ENCODE measurements around the gene SHQ1.

SHQ1 gene

GRCh38 chr3:72860053-72860452 is 11.8 kb upstream of the SHQ1 start:
- no peak overlapping the region for H2BK120ac ChIP-seq (ENCODE audit: low read depth, low read length)
- no peak overlapping the region for H2BK15ac ChIP-seq (replicated peaks; ENCODE audit: low read depth)
- no peaks in the 10 kb centered on the region for H3K36me3 ChIP-seq (ENCODE audit: control insufficient read depth, insufficient read depth, low read length)
- no peak for DNase-seq
- no CpG with 5 or more reads among the region's 5 CpGs for WGBS (ENCODE audit: extremely low coverage, insufficient coverage, low lambda C conversion rate)
- H3K27me3 ChIP-seq (ENCODE audit: insufficient read depth, low read length, poor library complexity): no peaks in the 10 kb centered on the region
- H4K5ac ChIP-seq (ENCODE audit: low read length): no peak overlapping the region
- H3K27ac ChIP-seq (ENCODE audit: low read depth, low read length): no peak overlapping the region
- H3K18ac ChIP-seq (ENCODE audit: low read length): no peak overlapping the region
- H2BK5ac ChIP-seq (ENCODE audit: low read length): no peak overlapping the region
- no peak overlapping the region for H3K4me2 ChIP-seq (ENCODE audit: low read length)
- H3K56ac ChIP-seq (ENCODE audit: low read length): no peak overlapping the region
- H3K79me2 ChIP-seq (ENCODE audit: control insufficient read depth, insufficient read depth, low read length): no peaks in the 10 kb centered on the region
- no peak overlapping the region for H2AK5ac ChIP-seq (ENCODE audit: low read length)
- H3K23ac ChIP-seq (ENCODE audit: low read length): no peak overlapping the region
- H3K4me1 ChIP-seq (ENCODE audit: control insufficient read depth, low read depth, low read length): no peaks in the 10 kb centered on the region
- H3K4ac ChIP-seq (ENCODE audit: low read depth, low read length): no peak overlapping the region
- H3K79me1 ChIP-seq (ENCODE audit: low read length): no peaks in the 10 kb centered on the region
- H3K4me3 ChIP-seq (ENCODE audit: low read length): no peak overlapping the region
- H3K9ac ChIP-seq (ENCODE audit: low read length): no peak overlapping the region
- no peak overlapping the region for H4K8ac ChIP-seq (ENCODE audit: low read depth, low read length)

GRCh38 chr3:72855001-72855400 is 6.8 kb upstream of the SHQ1 start:
- H4K8ac ChIP-seq (ENCODE audit: low read depth, low read length): no peak overlapping the region
- H2BK15ac ChIP-seq (replicated peaks; ENCODE audit: low read depth): no peak overlapping the region
- no CpG with 5 or more reads among the region's 7 CpGs for WGBS (ENCODE audit: extremely low coverage, insufficient coverage, low lambda C conversion rate)
- H3K36me3 ChIP-seq (ENCODE audit: control insufficient read depth, insufficient read depth, low read length): no peaks in the 10 kb centered on the region
- no peak overlapping the region for H2BK120ac ChIP-seq (ENCODE audit: low read depth, low read length)
- H2BK5ac ChIP-seq (ENCODE audit: low read length): no peak overlapping the region
- no peak for DNase-seq
- no peak overlapping the region for H3K18ac ChIP-seq (ENCODE audit: low read length)
- no peak overlapping the region for H3K4me3 ChIP-seq (ENCODE audit: low read length)
- H3K4ac ChIP-seq (ENCODE audit: low read depth, low read length): no peak overlapping the region
- no peak overlapping the region for H3K56ac ChIP-seq (ENCODE audit: low read length)
- no peaks in the 10 kb centered on the region for H3K79me2 ChIP-seq (ENCODE audit: control insufficient read depth, insufficient read depth, low read length)
- H3K4me1 ChIP-seq (ENCODE audit: control insufficient read depth, low read depth, low read length): no peaks in the 10 kb centered on the region
- H3K27me3 ChIP-seq (ENCODE audit: insufficient read depth, low read length, poor library complexity): no peaks in the 10 kb centered on the region
- no peak overlapping the region for H2AK5ac ChIP-seq (ENCODE audit: low read length)
- H3K9ac ChIP-seq (ENCODE audit: low read length): no peak overlapping the region
- no peaks in the 10 kb centered on the region for H3K79me1 ChIP-seq (ENCODE audit: low read length)
- H3K23ac ChIP-seq (ENCODE audit: low read length): no peak overlapping the region
- no peak overlapping the region for H3K27ac ChIP-seq (ENCODE audit: low read depth, low read length)
- H3K4me2 ChIP-seq (ENCODE audit: low read length): no peak overlapping the region
- H4K5ac ChIP-seq (ENCODE audit: low read length): no peak overlapping the region

GRCh38 chr3:72848703-72849081 is 447 bp upstream of the SHQ1 start:
- Histone ChIP-seq H3K4me3 (ENCODE audit: low read length) (peak overlapping the region; percentile 19), H3K36me3 (ENCODE audit: control insufficient read depth, insufficient read depth, low read length) (no peaks in the 10 kb centered on the region), H2BK120ac (ENCODE audit: low read depth, low read length) (no peak overlapping the region), H4K5ac (ENCODE audit: low read length) (no peak overlapping the region), H3K9ac (ENCODE audit: low read length) (peak overlapping the region; percentile 32), H3K27me3 (ENCODE audit: insufficient read depth, low read length, poor library complexity) (no peaks in the 10 kb centered on the region), H4K8ac (ENCODE audit: low read depth, low read length) (no peak overlapping the region), H3K4ac (ENCODE audit: low read depth, low read length) (no peak overlapping the region), H2BK5ac (ENCODE audit: low read length) (no peak overlapping the region), H3K23ac (ENCODE audit: low read length) (no peak overlapping the region), H3K27ac (ENCODE audit: low read depth, low read length) (no peak overlapping the region), H3K4me2 (ENCODE audit: low read length) (peak overlapping the region; percentile 68), H3K79me1 (ENCODE audit: low read length) (peaks cover 4% of the 10 kb centered on the region), H2AK5ac (ENCODE audit: low read length) (no peak overlapping the region), H2BK15ac (replicated peaks; ENCODE audit: low read depth) (no peak overlapping the region), H3K56ac (ENCODE audit: low read length) (peak overlapping the region; percentile 6), H3K79me2 (ENCODE audit: control insufficient read depth, insufficient read depth, low read length) (peaks cover 6% of the 10 kb centered on the region), H3K4me1 (ENCODE audit: control insufficient read depth, low read depth, low read length) (peaks cover 5% of the 10 kb centered on the region), H3K18ac (ENCODE audit: low read length) (no peak overlapping the region)
- no peak for DNase-seq
- WGBS (ENCODE audit: extremely low coverage, insufficient coverage, low lambda C conversion rate): no CpG with 5 or more reads among the region's 11 CpGs

GRCh38 chr3:72847282-72847681 is 963 bp downstream of the SHQ1 start:
- peaks cover 6% of the 10 kb centered on the region for H3K79me2 ChIP-seq (ENCODE audit: control insufficient read depth, insufficient read depth, low read length)
- no peak overlapping the region for H2BK120ac ChIP-seq (ENCODE audit: low read depth, low read length)
- no peaks in the 10 kb centered on the region for H3K36me3 ChIP-seq (ENCODE audit: control insufficient read depth, insufficient read depth, low read length)
- peak overlapping the region; percentile 75 for H3K9ac ChIP-seq (ENCODE audit: low read length)
- H4K8ac ChIP-seq (ENCODE audit: low read depth, low read length): no peak overlapping the region
- peaks cover 5% of the 10 kb centered on the region for H3K4me1 ChIP-seq (ENCODE audit: control insufficient read depth, low read depth, low read length)
- H3K4ac ChIP-seq (ENCODE audit: low read depth, low read length): no peak overlapping the region
- H4K5ac ChIP-seq (ENCODE audit: low read length): no peak overlapping the region
- no peak for DNase-seq
- H2BK15ac ChIP-seq (replicated peaks; ENCODE audit: low read depth): no peak overlapping the region
- no peak overlapping the region for H3K23ac ChIP-seq (ENCODE audit: low read length)
- H3K18ac ChIP-seq (ENCODE audit: low read length): no peak overlapping the region
- no peak overlapping the region for H3K27ac ChIP-seq (ENCODE audit: low read depth, low read length)
- peak overlapping the region; percentile 74 for H3K4me3 ChIP-seq (ENCODE audit: low read length)
- H3K4me2 ChIP-seq (ENCODE audit: low read length): peak overlapping the region; percentile 51
- no peak overlapping the region for H2AK5ac ChIP-seq (ENCODE audit: low read length)
- H3K79me1 ChIP-seq (ENCODE audit: low read length): peaks cover 4% of the 10 kb centered on the region
- no peak overlapping the region for H2BK5ac ChIP-seq (ENCODE audit: low read length)
- no CpG with 5 or more reads among the region's 6 CpGs for WGBS (ENCODE audit: extremely low coverage, insufficient coverage, low lambda C conversion rate)
- no peaks in the 10 kb centered on the region for H3K27me3 ChIP-seq (ENCODE audit: insufficient read depth, low read length, poor library complexity)
- peak overlapping the region; percentile 86 for H3K56ac ChIP-seq (ENCODE audit: low read length)

- Histone ChIP-seq H3K27ac (ENCODE audit: low read depth, low read length) (no peak overlapping the region), H3K4me3 (ENCODE audit: low read length) (no peak overlapping the region), H2BK120ac (ENCODE audit: low read depth, low read length) (no peak overlapping the region), H3K79me2 (ENCODE audit: control insufficient read depth, insufficient read depth, low read length) (peaks cover 6% of the 10 kb centered on the region), H3K4ac (ENCODE audit: low read depth, low read length) (no peak overlapping the region), H4K5ac (ENCODE audit: low read length) (no peak overlapping the region), H2BK15ac (replicated peaks; ENCODE audit: low read depth) (no peak overlapping the region), H3K23ac (ENCODE audit: low read length) (no peak overlapping the region), H4K8ac (ENCODE audit: low read depth, low read length) (no peak overlapping the region), H3K4me1 (ENCODE audit: control insufficient read depth, low read depth, low read length) (peaks cover 5% of the 10 kb centered on the region), H2BK5ac (ENCODE audit: low read length) (no peak overlapping the region), H2AK5ac (ENCODE audit: low read length) (no peak overlapping the region), H3K36me3 (ENCODE audit: control insufficient read depth, insufficient read depth, low read length) (peaks cover 2% of the 10 kb centered on the region), H3K79me1 (ENCODE audit: low read length) (peaks cover 4% of the 10 kb centered on the region), H3K9ac (ENCODE audit: low read length) (no peak overlapping the region), H3K56ac (ENCODE audit: low read length) (no peak overlapping the region), H3K4me2 (ENCODE audit: low read length) (no peak overlapping the region), H3K18ac (ENCODE audit: low read length) (no peak overlapping the region), H3K27me3 (ENCODE audit: insufficient read depth, low read length, poor library complexity) (no peaks in the 10 kb centered on the region)
- DNase-seq: no peak
- no CpG with 5 or more reads among the region's 10 CpGs for WGBS (ENCODE audit: extremely low coverage, insufficient coverage, low lambda C conversion rate)
Measured at GRCh38 chr3:72846166-72846565, 2.1 kb downstream of the SHQ1 start.

GRCh38 chr3:72844436-72844993 is 3.7 kb downstream of the SHQ1 start:
- Histone ChIP-seq H2AK5ac (ENCODE audit: low read length) (no peak overlapping the region), H3K27me3 (ENCODE audit: insufficient read depth, low read length, poor library complexity) (no peaks in the 10 kb centered on the region), H3K4ac (ENCODE audit: low read depth, low read length) (no peak overlapping the region), H4K5ac (ENCODE audit: low read length) (no peak overlapping the region), H2BK15ac (replicated peaks; ENCODE audit: low read depth) (no peak overlapping the region), H3K4me3 (ENCODE audit: low read length) (no peak overlapping the region), H3K36me3 (ENCODE audit: control insufficient read depth, insufficient read depth, low read length) (peaks cover 2% of the 10 kb centered on the region), H2BK5ac (ENCODE audit: low read length) (no peak overlapping the region), H3K18ac (ENCODE audit: low read length) (no peak overlapping the region), H3K79me1 (ENCODE audit: low read length) (peaks cover 4% of the 10 kb centered on the region), H3K23ac (ENCODE audit: low read length) (no peak overlapping the region), H3K79me2 (ENCODE audit: control insufficient read depth, insufficient read depth, low read length) (peaks cover 6% of the 10 kb centered on the region), H3K4me2 (ENCODE audit: low read length) (no peak overlapping the region), H3K56ac (ENCODE audit: low read length) (no peak overlapping the region), H3K4me1 (ENCODE audit: control insufficient read depth, low read depth, low read length) (peaks cover 5% of the 10 kb centered on the region), H2BK120ac (ENCODE audit: low read depth, low read length) (no peak overlapping the region), H3K9ac (ENCODE audit: low read length) (no peak overlapping the region), H3K27ac (ENCODE audit: low read depth, low read length) (no peak overlapping the region), H4K8ac (ENCODE audit: low read depth, low read length) (no peak overlapping the region)
- WGBS (ENCODE audit: extremely low coverage, insufficient coverage, low lambda C conversion rate): 100% methylated on average over 1 of the region's 1 CpG
- DNase-seq: no peak
